Panc1 (cell line): ENCODE results near the gene TANGO2. TPM values are rescaled to one million over a fixed set of nuclear protein-coding genes. Genes with fewer than 3 reads are reported as not detected.

Experiments
- ATAC-seq: fragments of 200-7000 bp; cut with Tn5 transposase; 2 replicates; pipeline ENCODE4 v1.9.1; 2020; ENCODE audit warnings: mild to moderate bottlenecking, moderate library complexity
- BruUV-seq: library from RNA; stranded (reverse); fragments of 400-500 nt; replicated peaks from 2 replicates; lab custom pipeline; 2021; lab: Mats Ljungman, UMichigan
- CTCF ChIA-PET: fragments of 300-600 bp; sonication (Branson Sonifier 250); formaldehyde crosslinking; loops from one replicate; lab custom pipeline; 2022; ENCODE audit warnings: antibody characterized with exemption; lab: Charles Lee
- POLR2A ChIA-PET: fragments of 300-600 bp; sonication (Branson Sonifier 250); formaldehyde crosslinking; loops from one replicate; lab custom pipeline; 2022; ENCODE audit warnings: antibody characterized with exemption; lab: Charles Lee
- DNase-seq: peaks from one replicate; pipeline ENCODE4 v3.0.0-alpha.2; 2010; ENCODE audit warnings: low read depth, low spot score
- H3K27ac ChIP-seq: 2 replicates; pipeline ENCODE4 v1.5.1; 2011; ENCODE audit warnings: mild to moderate bottlenecking, low read length, inconsistent platforms
- H3K27me3 ChIP-seq: fragments of 200-500 bp; sonication (Bioruptor generic); 2 replicates; pipeline ENCODE4 v1.6.0; 2014; ENCODE audit warnings: low read length, inconsistent platforms; ENCODE audit not compliant: control insufficient read depth, insufficient read depth
- H3K36me3 ChIP-seq: fragments of 200-500 bp; sonication (Bioruptor generic); 2 replicates; pipeline ENCODE4 v1.5.1; 2014; ENCODE audit warnings: inconsistent platforms, mild to moderate bottlenecking, low read length, moderate library complexity; ENCODE audit not compliant: control insufficient read depth, insufficient read depth
- H3K4me1 ChIP-seq: 2 replicates; pipeline ENCODE4 v1.5.1; 2011; ENCODE audit warnings: inconsistent platforms, mild to moderate bottlenecking, low read length, moderate library complexity; ENCODE audit not compliant: control insufficient read depth, insufficient read depth
- H3K4me3 ChIP-seq, 2 experiments: 2 replicates each; pipeline ENCODE4 v1.5.1; 2011 to 2012; ENCODE audit warnings: low read depth in 2 of 2, low read length in 2 of 2, mild to moderate bottlenecking in 2 of 2, inconsistent platforms in 1 of 2, moderate library complexity in 1 of 2
- H3K9me3 ChIP-seq: fragments of 200-500 bp; sonication (Bioruptor generic); 2 replicates; pipeline ENCODE4 v1.5.1; 2014; ENCODE audit warnings: low read depth, mild to moderate bottlenecking, inconsistent platforms, low read length, moderate library complexity; ENCODE audit not compliant: control insufficient read depth, insufficient read depth
- CTCF ChIP-seq: fragments of 450-650 bp; IDR thresholded peaks from 2 replicates; pipeline ENCODE4 v1.5.1; 2017; ENCODE audit warnings: mild to moderate bottlenecking
- POLR2AphosphoS5 ChIP-seq: IDR thresholded peaks from 2 replicates; pipeline ENCODE4 v1.6.1; 2012; ENCODE audit warnings: mild to moderate bottlenecking, low read depth, low read length, moderate library complexity
- SIN3A ChIP-seq: IDR thresholded peaks from 2 replicates; pipeline ENCODE4 v1.6.1; 2012; ENCODE audit warnings: low read depth, mild to moderate bottlenecking, low read length, moderate library complexity, borderline replicate concordance; ENCODE audit not compliant: insufficient read depth
- TCF7L2 ChIP-seq: IDR thresholded peaks from 2 replicates; pipeline ENCODE4 v1.6.1; 2011; ENCODE audit warnings: mild to moderate bottlenecking, low read depth, low read length, inconsistent platforms
- in situ Hi-C: cut with HindIII; loops from 2 replicates; pipeline ENCODE4 v1.10.0; 2016; ENCODE audit warnings: low sequenced_read_pairs, low pct_unique_long_range_greater_than_20kb
- intact Hi-C: fragments of 100-400 bp; cut with micrococcal nuclease; formaldehyde crosslinking; loops from one replicate; pipeline ENCODE4 v1.10.0; 2022; ENCODE audit not compliant: unreplicated experiment
- total RNA-seq: library from RNA; stranded (reverse); gene quantifications from one replicate; pipeline ENCODE4 v1.2.1, GENCODE V29; 2021; ENCODE audit not compliant: unreplicated experiment
- TF ChIP-seq, protein P1 (sequence below), 2 experiments: IDR thresholded peaks; 2 replicates each; pipeline ENCODE4 v1.6.1; 2011 to 2012; ENCODE audit warnings: low read depth in 2 of 2, control low read depth in 1 of 2, low read length in 1 of 2, mild to moderate bottlenecking in 1 of 2, moderate library complexity in 1 of 2; ENCODE audit not compliant: insufficient read depth in 1 of 2

The TANGO2 gene
- total RNA-seq, 1 experiment from 2014 or later = 32.2 TPM

- intact Hi-C loops = no loop called here
- DNase-seq (no peak), ATAC-seq (0 out of 2 replicates have a peak, but pooled peaks have one; percentile 1)
- POLR2A ChIA-PET = no interaction called here
- Histone ChIP-seq H3K27ac (no peak overlapping the region), H3K4me1 (peaks cover 5% of the 10 kb centered on the region), H3K4me3 (no peak overlapping the region), H3K36me3 (no peaks in the 10 kb centered on the region; the same call in 1 of the 2 replicates), H3K9me3 (no peaks in the 10 kb centered on the region), H3K27me3 (no peaks in the 10 kb centered on the region)
- in situ Hi-C loops = no loop called here
- TF ChIP-seq, protein P1, sequence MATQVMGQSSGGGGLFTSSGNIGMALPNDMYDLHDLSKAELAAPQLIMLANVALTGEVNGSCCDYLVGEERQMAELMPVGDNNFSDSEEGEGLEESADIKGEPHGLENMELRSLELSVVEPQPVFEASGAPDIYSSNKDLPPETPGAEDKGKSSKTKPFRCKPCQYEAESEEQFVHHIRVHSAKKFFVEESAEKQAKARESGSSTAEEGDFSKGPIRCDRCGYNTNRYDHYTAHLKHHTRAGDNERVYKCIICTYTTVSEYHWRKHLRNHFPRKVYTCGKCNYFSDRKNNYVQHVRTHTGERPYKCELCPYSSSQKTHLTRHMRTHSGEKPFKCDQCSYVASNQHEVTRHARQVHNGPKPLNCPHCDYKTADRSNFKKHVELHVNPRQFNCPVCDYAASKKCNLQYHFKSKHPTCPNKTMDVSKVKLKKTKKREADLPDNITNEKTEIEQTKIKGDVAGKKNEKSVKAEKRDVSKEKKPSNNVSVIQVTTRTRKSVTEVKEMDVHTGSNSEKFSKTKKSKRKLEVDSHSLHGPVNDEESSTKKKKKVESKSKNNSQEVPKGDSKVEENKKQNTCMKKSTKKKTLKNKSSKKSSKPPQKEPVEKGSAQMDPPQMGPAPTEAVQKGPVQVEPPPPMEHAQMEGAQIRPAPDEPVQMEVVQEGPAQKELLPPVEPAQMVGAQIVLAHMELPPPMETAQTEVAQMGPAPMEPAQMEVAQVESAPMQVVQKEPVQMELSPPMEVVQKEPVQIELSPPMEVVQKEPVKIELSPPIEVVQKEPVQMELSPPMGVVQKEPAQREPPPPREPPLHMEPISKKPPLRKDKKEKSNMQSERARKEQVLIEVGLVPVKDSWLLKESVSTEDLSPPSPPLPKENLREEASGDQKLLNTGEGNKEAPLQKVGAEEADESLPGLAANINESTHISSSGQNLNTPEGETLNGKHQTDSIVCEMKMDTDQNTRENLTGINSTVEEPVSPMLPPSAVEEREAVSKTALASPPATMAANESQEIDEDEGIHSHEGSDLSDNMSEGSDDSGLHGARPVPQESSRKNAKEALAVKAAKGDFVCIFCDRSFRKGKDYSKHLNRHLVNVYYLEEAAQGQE (IDR thresholded peaks at IDR 0.05; ENCODE audit: insufficient read depth in 1 of 2, low read depth in 2 of 2, low read length in 1 of 2) = no peak
- no peak for TF ChIP-seq CTCF
- TF ChIP-seq POLR2AphosphoS5 = peak; percentile 11
- no TSS peak for BruUV-seq
- CTCF ChIA-PET = no interaction called here
Measured at GRCh38 chr22:20109411-20110358, 88.8 kb downstream of the TANGO2 start.

DNA sequence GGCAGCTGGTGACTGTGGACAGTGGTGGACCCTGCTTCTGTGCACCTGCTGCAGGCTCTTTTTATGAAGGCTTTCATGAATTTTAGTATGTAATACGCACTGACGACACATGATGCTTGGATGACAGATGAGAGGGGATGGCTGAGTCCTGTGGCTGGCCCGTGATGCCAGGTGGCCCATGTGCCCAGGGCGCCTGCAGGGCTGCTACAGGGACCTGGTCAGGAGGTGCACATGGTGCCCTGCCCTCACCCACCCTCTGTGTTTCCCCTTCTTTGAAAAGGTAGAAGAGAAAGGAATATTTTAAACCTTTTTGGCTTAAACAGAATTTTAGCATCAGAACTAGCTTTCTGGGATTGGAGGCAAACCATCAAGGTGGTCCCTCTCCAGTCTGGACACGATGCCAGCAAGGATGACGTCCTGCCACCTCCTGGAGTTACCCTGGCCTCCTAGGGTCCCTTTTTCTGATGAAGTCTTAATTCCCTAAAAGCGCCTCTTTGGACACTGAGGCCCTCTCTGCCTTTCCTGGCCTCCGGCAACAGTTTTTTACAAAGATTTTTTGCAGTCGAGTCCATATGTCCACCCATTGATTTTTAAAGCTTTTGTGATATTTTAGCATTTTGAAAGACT lies 89.6 kb downstream of the TANGO2 start:
- no peak for TF ChIP-seq SIN3A
- TF ChIP-seq, protein P1 (IDR thresholded peaks at IDR 0.05; ENCODE audit: insufficient read depth in 1 of 2, low read depth in 2 of 2, low read length in 1 of 2) = no peak
- no peak for TF ChIP-seq POLR2AphosphoS5
- TF ChIP-seq TCF7L2 = no peak
- no peak for TF ChIP-seq CTCF
- Histone ChIP-seq H3K27ac (no peak overlapping the region), H3K4me1 (peaks cover 8% of the 10 kb centered on the region), H3K9me3 (no peaks in the 10 kb centered on the region), H3K36me3 (no peaks in the 10 kb centered on the region; the same call in 1 of the 2 replicates), H3K27me3 (no peaks in the 10 kb centered on the region), H3K4me3 (no peak overlapping the region)
- POLR2A ChIA-PET = no interaction called here
- in situ Hi-C loops = no loop called here
- CTCF ChIA-PET = no interaction called here
- intact Hi-C loops = no loop called here
- TSS peak; percentile 91 for BruUV-seq
- no peak for DNase-seq
- no peak for ATAC-seq
